Effector memory CD4-positive, alpha-beta T cell (primary cell): Measurements from ENCODE around the gene FGFRL1.

Source experiments
- DNase-seq, 3 donors: peaks; one replicate each; pipeline ENCODE4 v3.0.0-alpha.2; 2020
- H3K27ac ChIP-seq: 2 replicates; pipeline ENCODE4 v1.7.0; 2013; ENCODE audit warnings: mild to moderate bottlenecking, low read length, moderate library complexity; ENCODE audit not compliant: insufficient read depth, poor library complexity, severe bottlenecking
- H3K27me3 ChIP-seq: replicated peaks from 2 replicates; pipeline ENCODE4 v1.7.0; 2013; ENCODE audit warnings: mild to moderate bottlenecking, low read length; ENCODE audit not compliant: insufficient read depth, control insufficient read depth, poor library complexity, severe bottlenecking
- H3K36me3 ChIP-seq: 2 replicates; pipeline ENCODE4 v1.7.0; 2013; ENCODE audit warnings: mild to moderate bottlenecking, low read length, moderate library complexity; ENCODE audit not compliant: control insufficient read depth, insufficient read depth
- H3K4me1 ChIP-seq: 2 replicates; pipeline ENCODE4 v1.7.0; 2013; ENCODE audit warnings: low read length, mild to moderate bottlenecking; ENCODE audit not compliant: control insufficient read depth, insufficient read depth, poor library complexity, severe bottlenecking
- H3K4me3 ChIP-seq: 2 replicates; pipeline ENCODE4 v1.7.0; 2013; ENCODE audit warnings: low read length, low read depth, mild to moderate bottlenecking; ENCODE audit not compliant: insufficient read depth, poor library complexity, severe bottlenecking
- H3K9me3 ChIP-seq: 2 replicates; pipeline ENCODE4 v1.7.0; 2013; ENCODE audit warnings: mild to moderate bottlenecking, low read length, moderate library complexity; ENCODE audit not compliant: control insufficient read depth

Gene FGFRL1

DNA sequence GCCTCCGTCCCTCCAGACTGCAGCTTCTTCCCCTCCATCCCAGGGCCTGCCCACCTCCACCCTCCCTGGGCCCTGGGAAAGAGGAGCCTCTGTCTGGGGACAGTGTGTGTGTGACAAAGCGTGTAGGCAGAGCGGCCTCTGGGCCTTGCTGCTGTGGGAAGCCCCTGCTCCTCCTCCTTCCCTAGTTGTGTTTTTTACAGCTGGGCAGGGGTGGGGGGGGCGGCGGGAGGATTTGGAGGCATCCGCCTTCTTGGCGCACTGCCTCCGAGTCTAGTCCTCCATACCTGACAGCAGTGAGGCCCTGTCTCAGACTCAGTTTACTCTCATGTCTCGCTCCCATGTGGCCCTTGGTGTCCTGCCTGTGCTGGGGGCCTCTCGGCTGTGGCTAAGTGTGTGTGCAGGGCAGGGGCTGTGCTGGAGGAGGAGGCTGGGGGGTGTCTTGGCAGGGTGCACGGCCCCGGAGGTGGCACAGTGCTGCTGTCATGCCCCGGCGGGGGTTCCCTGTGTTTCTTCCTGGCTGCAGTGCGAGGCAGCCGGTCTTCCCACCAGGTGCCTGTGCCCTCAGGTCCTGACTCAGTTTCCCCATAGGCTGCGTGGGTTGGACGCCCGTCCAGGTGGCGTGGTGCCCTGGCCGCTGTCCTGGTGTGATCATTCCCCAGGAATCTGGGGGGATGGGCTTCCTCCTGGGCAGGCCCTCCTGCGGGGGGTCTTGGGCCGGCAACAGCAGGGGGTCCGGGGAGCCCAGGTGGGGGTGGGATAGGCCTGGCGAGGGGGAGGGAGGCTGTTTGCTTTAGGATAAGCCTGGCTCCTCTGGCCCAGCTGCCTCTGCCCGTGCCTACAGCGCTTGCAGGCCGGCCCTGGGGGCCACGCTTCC, 7.0 kb downstream of the FGFRL1 start:
- no peaks in the 10 kb centered on the region for H3K36me3 ChIP-seq
- DNase-seq = no peak
- H3K9me3 ChIP-seq = no peaks in the 10 kb centered on the region
- peaks cover 6% of the 10 kb centered on the region for H3K4me1 ChIP-seq
- H3K27me3 ChIP-seq = no peaks in the 10 kb centered on the region
- H3K4me3 ChIP-seq = no peak overlapping the region
- H3K27ac ChIP-seq = no peak overlapping the region

DNA sequence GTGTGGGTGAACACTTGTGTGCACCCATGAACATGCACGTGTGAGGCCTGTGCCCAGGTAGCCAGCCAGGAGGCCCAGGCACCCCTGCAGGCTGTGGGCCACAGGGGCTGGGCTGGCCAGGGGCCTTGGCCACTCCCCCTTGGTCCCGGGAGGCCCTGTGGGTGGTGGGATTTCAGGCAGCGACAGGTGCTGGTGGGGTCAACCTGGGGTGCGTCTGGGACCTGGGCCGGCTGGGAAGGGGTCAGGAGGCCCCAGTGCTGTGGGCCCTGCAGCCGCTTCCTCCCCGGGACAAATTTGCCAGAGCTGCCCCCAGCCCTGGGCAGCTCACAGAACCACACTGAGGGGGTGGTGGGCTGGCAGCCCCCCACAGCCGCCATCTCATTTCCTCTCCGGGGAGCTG, 7.9 kb downstream of the FGFRL1 start:
- H3K27me3 ChIP-seq = no peaks in the 10 kb centered on the region
- H3K36me3 ChIP-seq = no peaks in the 10 kb centered on the region
- H3K4me3 ChIP-seq = no peak overlapping the region
- H3K27ac ChIP-seq = no peak overlapping the region
- H3K4me1 ChIP-seq = peaks cover 6% of the 10 kb centered on the region
- DNase-seq = no peak
- no peaks in the 10 kb centered on the region for H3K9me3 ChIP-seq

DNA sequence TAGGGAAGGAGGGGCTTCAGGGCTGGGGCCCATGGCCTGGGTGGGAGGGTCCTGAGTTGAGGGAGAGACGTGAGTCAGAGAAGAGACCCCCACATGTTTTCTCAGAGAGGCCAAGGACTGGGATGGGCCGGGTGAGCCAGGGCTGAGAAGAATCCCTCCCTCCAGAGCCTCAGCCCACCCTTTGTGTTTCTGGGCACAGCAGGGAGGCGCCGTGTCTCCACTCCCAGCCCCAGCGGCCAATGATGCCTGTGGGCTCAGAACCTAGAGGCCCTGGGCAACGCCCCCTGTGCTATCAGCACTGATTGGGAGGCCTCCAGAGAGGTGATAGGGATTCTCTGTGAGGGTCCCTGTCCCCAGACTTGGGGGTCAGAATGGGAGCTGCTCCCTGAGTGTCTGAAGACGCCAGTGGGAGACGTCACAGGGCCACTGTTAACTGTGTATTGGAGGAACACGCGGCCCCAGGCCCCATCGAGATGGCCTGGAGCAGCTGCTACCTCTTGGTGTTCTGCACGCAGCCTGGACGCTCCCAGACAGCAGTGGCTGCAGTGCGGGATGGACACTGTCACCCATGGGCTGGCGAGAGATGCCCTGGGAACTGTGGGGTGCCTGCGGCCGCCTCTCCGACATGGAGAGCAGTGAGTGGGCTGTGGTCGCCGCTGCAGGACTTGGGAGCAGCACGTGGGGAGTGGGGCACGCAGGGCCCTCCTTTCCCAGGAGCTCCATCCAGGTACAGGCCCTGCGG, 8.5 kb downstream of the FGFRL1 start:
- Histone ChIP-seq H3K4me3 (no peak overlapping the region), H3K27ac (no peak overlapping the region), H3K4me1 (peaks cover 6% of the 10 kb centered on the region), H3K27me3 (no peaks in the 10 kb centered on the region), H3K9me3 (no peaks in the 10 kb centered on the region), H3K36me3 (peaks cover 3% of the 10 kb centered on the region)
- no peak for DNase-seq

DNA sequence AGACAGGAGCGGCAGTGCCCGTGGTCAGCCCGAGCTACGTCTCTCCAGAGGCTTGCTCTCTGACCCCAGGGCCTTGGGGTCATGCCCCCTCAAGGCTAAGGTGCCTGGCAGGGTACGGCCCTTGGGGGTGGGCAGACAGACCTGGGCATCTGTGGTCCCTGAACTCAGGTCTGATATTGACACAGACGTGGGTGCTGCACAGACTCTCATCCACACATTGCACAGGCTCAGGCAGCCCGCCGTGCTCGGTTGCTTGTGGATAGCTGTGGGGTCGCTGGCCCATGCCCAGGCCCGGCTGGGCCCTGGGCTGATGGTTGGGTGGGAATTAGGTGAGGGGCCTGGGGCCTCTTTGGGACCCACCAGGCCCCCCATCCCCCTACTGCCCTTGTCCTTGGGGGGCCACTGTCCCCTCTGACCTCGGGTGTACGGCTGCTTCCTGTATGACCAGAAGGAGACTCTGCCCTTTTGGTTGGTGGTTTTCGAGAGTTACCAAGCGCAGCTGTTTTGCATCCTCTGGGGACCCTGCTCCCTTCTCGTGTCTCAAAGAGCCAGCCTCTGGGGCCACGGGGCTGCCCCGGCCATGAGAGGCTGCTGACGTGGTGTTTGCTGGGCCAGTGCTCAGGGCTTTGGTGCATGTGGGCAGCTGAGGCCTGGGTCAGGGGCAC, 10.1 kb downstream of the FGFRL1 start:
- Histone ChIP-seq H3K27me3 (no peaks in the 10 kb centered on the region), H3K4me3 (no peak overlapping the region), H3K36me3 (peaks cover 5% of the 10 kb centered on the region), H3K27ac (no peak overlapping the region), H3K9me3 (no peaks in the 10 kb centered on the region), H3K4me1 (peaks cover 6% of the 10 kb centered on the region)
- DNase-seq = no peak

- no peak for DNase-seq
- no peaks in the 10 kb centered on the region for H3K9me3 ChIP-seq
- H3K27me3 ChIP-seq = no peaks in the 10 kb centered on the region
- H3K4me1 ChIP-seq = peaks cover 6% of the 10 kb centered on the region
- H3K27ac ChIP-seq = no peak overlapping the region
- peaks cover 5% of the 10 kb centered on the region for H3K36me3 ChIP-seq
- no peak overlapping the region for H3K4me3 ChIP-seq
These were observed 10.8 kb downstream of the FGFRL1 start for GRCh38 chr4:1022051-1022738.

DNA sequence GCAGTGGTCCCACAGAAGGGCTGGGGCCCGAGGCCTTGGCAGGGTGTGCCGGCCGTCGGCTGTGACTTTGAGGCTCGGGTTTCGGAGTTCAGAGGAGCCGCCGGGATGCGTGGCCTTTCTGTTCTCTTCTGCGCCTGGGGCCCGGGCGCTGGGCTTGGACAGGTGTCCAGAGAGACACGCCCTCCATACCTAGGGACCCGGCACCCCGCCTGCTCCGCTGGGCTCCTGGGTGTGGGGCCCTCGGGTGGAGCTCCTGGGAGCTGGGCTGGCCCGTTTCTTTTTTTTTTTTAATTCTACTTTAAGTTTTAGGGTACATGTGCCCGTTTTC, 11.3 kb downstream of the FGFRL1 start:
- DNase-seq = no peak
- H3K27ac ChIP-seq = no peak overlapping the region
- H3K4me1 ChIP-seq = peaks cover 6% of the 10 kb centered on the region
- no peaks in the 10 kb centered on the region for H3K27me3 ChIP-seq
- H3K9me3 ChIP-seq = no peaks in the 10 kb centered on the region
- H3K4me3 ChIP-seq = no peak overlapping the region
- peaks cover 5% of the 10 kb centered on the region for H3K36me3 ChIP-seq

GRCh38 chr4:1023075-1023640, 11.7 kb downstream of the FGFRL1 start:
- peaks cover 6% of the 10 kb centered on the region for H3K4me1 ChIP-seq
- no peaks in the 10 kb centered on the region for H3K9me3 ChIP-seq
- H3K27me3 ChIP-seq = no peaks in the 10 kb centered on the region
- no peak for DNase-seq
- H3K36me3 ChIP-seq = peaks cover 5% of the 10 kb centered on the region
- H3K4me3 ChIP-seq = no peak overlapping the region
- H3K27ac ChIP-seq = no peak overlapping the region

- no peak overlapping the region for H3K27ac ChIP-seq
- DNase-seq = no peak
- peaks cover 6% of the 10 kb centered on the region for H3K4me1 ChIP-seq
- H3K9me3 ChIP-seq = no peaks in the 10 kb centered on the region
- H3K36me3 ChIP-seq = peaks cover 5% of the 10 kb centered on the region
- no peak overlapping the region for H3K4me3 ChIP-seq
- no peaks in the 10 kb centered on the region for H3K27me3 ChIP-seq
These were observed 12.7 kb downstream of the FGFRL1 start for GRCh38 chr4:1023895-1024740.
